Measurements from ENCODE around the gene CARNS1.

Gene CARNS1, protein sequence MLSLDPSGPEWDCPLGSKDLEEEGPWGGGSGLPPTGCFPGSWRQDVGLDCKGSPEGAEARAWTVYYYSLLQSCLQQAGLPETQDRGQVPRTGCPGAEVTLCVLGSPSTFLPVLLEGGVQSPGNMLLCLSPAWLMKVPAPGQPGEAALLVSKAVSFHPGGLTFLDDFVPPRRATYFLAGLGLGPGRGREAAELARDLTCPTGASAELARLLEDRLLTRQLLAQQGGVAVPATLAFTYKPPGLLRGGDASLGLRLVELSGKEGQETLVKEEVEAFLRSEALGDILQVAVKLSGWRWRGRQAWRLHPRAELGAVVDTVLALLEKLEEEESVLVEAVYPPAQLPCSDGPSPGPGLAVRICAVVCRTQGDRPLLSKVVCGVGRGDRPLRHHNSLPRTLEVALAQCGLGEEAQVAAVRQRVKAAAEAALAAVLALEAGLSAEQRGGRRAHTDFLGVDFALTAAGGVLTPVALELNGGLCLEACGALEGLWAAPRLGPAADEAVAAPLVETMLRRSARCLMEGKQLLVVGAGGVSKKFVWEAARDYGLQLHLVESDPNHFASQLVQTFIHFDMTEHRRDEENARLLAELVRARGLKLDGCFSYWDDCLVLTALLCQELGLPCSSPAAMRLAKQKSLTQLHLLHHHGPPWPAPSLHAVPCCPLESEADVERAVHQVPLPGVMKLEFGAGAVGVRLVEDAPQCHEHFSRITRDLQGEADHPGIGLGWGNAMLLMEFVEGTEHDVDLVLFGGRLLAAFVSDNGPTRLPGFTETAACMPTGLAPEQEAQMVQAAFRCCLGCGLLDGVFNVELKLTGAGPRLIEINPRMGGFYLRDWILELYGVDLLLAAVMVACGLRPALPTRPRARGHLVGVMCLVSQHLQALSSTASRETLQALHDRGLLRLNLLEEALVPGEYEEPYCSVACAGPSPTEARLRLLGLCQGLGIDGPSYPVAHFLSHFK

DNA sequence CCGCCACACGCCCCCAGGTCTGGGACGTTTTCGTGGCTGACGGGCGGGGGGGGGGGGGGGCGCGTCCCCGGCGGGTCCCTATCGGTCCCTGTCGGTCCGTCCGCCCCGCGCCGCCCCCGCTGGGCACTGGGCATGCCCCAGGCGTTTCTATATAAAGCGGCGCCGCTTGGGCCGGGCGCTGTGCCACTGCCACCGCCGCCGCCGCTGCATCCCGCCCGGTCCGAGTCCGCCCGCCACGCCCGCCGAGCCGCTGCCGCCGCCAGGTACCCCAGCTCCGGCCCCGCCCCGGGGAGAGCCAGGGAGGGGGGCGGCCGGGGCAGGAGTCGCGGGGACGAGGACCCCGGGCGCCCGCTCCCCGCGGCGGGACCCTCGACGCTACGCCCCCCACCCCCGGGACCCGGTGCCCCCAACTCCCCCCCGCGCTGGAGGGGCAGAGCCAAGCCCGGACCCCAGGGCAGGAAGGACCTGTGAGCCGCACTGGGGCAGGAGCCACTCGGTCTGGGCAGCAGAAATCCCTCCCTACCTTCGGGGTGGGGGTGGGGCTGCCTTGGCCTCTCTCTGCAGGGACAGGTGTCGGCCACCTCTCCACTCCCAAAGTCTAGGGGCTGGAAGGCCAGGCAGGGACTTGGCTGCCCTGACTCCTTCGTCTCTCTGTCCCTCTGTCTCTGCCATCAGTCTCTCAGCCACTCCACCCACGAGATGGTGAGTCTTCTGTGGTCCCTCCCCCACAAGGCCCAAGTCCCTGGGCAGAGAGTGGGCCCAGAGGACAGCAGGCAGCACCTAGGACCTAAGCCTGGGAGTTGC, at the start of gene CARNS1:
CARNS1 (plus strand) TSS at position 178 of the 804 bp plus-strand sequence; CDS start at position 700, 522 bp downstream.
- no peak for DNase-seq

DNA sequence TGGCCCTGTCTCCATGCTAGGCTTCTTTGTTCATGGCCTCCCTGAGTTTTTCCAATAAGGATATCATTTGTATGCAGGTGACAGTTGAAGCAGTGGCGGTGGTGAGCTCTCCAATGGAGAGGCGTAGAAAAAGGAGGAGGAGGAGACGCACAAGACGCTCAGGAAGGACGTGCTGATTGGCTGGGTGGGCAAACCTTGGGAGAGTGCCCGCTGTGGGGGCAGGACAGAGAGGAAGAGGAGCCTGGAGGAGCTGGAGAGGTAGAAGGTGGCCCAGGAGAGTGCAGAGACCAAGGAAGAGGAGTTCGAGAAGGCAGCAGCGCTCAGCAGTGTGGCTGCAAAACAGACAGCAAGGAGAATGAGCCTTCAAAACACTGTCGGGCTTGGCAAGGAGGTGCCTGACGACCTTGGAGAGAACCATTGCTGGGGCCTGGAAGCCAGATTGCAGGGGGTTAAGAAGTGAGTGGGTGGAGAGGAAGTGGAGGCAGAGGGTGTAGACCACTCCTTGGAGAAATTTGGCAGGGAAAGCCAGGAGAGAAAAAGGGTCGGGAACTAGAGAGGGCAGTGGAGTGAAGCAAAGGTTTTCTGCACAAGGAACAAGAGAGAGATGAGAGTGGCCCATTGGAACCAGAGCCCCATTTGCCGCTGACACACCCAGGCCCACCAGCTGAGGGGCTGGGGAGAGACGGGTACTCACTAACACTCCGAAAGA, 49.6 kb upstream of the CARNS1 start:
- no peak for DNase-seq

DNA sequence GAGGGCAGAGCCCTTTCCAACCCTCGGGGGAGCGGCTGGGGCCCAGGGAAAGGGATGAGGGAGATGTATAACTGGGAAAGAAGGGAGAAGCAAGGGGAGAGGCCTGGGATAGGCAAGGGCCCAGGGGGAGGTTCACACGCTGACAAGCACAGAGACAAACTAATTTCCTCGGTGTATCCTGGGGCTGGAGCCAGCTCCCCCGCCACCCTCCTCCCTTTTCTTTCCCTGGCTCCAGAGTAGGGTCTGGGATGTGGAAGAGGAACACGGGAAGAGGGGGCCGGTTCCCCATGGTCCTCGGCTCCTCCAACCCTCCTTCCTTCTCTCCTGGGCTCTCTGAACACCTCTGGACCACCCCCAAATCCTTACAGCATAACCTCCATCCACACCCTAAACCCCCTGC, 48.9 kb upstream of the CARNS1 start:
- no peak for DNase-seq

DNA sequence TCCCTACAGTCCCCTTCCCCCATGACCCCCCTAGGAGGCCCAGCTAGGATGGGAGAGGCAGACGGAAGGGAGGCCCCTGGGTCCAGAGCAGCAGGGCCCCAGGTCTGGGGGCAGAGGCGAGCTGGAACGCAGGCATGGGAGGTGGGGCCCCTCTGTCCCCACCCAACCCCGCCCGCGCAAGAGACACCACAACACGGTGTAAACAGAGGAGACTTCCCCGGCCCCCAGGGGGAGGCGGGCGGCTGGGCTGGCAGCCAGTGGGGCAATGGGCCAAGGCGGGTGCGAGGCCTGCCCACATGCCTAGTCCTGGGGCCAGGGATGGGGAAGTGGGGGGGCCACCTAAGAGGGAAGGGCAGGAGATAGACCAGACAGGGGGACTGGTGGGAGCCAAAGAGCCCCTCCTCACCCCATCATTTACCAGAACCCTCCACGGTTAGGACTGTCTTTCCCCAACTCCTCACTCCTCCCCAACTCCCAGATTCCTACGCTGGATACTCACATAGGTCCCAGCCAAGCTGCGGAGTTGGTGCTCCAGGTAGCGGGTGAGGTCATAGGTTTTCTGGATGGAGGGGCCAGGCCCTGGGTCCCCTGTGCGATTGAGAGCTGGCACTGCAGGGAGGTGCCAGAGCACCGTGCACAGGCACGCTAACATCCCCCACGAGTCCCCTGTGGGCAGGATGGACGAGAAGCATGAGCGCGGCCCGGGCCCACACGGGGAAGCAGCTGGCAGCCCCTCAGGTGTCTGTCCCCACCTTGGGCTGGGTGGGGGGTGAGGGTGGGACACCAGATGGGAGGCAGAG, 48.3 kb upstream of the CARNS1 start:
- DNase-seq: no peak

DNA sequence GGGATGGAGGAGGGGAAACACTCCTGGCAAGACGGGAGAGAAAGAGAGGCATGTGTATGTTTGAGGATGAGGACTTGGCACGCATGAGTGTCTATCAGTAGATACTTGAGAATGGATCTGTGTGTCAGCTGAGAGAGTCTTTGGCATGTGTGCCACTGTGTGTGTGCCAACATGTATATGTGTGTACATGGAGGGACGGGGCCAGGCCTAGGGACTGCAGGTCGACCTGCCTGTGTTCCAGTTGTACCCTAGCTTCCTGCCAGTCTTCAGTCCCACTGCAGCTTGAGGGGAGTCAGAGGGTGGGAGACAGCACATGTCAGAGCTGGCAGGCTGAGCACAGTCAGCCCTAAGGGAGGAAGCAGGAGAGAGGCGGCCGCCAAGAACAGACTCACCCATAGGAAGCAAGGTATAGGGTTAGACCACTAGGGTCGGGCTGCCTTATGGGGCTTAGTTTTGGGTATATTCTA, 47.7 kb upstream of the CARNS1 start:
- DNase-seq: no peak

DNA sequence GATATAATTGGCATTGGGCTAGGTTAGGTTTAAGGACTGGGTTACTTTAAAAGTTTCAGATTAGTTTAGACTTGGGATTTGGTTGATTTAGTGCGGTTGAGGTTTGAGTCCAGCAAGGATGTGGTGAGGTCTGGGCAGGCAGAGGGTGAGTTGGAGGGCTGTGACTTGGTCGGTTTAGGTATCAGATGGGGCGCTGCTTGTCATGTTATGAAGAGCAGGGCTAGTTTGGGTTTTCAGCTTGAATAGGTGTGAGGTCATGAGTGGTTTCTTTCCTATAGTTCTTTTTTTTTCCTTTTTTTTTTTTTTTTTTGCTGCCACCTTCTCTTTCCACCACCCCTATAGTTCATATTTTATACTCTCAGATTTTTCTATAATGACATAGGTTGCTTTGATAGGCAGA, 46.9 kb upstream of the CARNS1 start:
- no peak for DNase-seq

DNA sequence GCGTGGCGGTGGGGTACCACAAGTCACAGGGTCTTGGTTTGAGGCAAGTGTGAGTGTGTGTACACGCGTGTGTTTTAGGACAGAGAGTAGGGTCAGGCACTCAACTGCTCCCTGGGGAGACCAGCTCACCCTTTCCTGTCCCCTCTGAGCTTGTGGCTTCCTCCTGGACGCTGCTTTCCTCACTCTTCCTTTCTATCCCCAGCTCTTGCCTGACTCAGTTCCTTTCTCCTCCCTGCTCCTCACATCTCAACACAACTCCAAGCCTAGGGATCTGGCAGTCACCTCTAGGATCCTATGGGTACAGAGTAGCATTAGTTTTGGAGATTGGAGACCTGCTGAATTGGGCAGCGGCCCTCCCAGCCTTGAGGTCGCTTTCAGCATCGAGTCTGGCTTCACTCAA, 46.2 kb upstream of the CARNS1 start:
- no peak for DNase-seq

DNA sequence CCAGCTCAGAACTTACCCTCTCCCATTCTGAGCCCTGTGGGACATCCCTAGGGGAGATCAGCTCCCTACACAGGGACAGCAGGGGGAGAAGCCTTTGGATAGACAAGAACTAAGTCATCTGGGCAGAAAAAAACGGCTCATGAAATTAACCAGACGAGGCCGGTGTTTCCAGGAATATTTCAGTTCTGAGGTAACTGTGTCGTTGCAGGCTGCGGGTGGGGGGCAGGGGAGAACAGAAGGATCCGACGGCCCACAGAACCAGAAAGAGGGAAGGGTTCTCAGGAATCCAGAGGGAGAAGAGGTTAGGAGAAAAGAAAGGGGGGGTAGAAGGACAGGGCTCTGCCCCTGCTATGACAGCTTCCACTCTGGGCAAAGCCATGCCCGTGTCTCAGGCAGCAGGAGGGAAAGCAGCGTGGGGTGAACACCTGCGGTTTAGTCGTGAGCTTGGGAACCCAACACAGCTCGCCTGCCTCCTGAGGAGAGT, 45.6 kb upstream of the CARNS1 start:
- DNase-seq: no peak

DNA sequence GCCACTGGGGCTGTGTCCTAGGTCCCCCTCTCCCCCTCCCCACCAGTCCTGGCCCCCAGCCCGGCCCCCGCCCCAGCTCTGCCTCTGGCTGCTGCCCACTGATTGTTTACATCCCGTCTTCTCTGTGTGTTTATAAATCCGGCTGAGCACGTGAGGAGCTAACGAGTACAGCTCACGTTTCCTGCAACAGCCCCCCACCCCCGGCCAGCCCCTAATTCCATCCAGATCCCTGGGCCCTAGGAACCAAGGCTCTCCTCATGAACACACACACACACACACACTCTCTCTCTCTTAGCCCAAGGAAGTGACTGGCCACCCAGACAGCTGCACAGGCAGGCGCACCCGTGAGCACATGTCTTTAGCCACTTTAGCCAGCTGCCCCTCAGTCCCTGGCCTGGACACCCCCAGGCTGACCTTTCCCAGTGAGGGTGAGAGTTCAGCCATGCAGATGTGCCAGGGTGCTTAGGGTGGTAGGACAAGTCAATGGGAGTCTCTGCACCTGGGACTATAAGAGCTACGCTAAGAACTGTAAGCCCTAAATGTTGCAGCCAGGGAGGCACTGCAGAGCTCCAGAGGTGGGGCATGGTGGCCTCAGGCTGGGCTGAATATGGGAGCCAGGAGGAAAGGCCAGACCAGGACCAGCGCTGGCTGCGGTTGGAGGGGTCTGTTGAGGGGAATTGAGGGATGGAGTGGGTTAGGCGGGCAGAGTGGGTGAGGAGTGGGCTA, 45.0 kb upstream of the CARNS1 start:
- DNase-seq: no peak

DNA sequence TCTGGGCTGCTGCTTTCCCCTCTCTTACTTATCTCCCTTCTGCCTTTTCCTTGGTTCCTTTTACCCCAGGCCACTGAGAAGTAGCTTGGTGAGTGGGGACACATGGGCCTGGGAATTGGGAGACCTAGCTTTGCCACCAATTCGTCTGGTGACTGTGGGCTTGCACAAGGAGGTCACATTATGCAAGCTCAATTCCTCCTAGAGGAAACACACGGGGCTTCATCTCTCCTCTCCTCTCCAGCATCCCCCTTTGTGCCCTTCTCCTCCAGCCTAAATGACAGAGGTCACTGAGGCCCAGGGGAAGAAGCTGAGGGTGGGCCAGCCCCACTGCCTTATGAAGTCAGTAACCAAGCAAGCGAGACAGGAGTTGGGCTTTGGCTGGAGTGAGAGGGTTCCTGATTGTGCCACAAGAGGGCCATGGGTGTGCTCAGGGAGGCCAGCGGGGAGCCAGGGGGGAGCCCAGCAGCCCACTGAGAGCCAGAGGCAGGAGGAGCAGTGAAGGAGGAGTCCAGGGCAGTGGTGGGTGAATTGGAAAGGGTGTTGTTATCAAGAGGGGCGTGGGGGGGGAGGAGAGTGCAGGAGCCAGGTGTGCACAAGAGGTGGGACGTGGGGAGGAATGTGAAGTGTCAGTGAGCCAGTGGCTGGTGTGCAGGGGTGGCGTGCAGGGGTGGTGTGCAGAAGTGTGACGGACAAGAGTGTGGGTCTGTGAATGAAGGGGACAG, 44.1 kb upstream of the CARNS1 start:
- no peak for DNase-seq

DNA sequence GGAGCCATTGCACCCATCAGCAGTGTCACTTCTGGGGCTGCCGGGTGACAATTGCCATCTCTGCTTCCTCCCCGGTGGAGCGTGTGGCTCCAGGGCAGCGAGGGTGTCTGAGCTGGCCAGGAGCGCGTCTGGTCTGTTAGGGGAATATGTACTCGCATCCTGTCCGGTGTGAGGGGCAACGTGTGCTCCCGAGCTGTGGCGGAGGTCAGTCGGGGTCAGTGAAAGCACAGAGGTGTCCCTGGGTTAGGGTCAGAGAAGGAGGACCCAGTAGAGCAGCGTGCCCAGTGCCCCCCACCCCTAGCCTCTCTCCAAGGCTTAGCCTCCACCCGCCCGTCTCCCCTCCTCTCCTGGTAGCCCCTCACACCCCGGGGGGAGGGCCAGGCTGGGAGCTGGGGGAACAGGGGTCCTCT, 43.6 kb upstream of the CARNS1 start:
- no peak for DNase-seq

DNA sequence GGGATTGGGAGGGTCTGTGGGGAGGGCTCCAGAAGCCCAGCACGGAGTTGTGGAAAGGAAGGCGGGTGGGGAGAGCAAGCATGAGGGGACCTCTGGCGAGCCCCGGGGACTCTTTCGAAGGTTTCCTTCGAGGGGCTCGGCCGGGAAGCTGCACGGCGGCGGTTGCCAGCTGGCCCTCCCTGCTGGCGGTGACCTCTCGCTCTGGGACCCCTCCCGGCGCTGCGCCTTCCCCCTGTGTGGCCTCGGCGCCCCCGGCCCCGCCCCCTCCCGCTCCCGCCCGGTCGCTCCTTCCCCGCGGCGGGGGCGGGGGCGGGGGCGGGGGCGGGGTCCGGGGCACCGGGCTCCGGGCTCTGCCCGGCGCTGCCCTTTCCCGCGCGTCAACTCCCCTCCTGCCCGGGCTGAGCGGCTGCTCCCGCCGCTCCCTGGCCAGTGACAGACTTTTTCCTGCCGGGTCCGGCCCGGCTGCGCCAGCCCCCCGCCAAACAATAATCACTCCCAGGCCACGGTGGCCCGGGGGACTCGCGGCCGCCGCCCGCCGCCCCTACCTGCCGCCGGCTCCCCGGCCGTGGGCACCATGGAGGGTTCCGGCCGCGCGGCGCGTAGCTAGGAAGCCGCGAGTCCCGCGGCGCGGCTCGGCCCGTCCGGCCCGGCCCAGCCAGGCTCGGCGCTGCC, 43.0 kb upstream of the CARNS1 start:
- no peak for DNase-seq

DNA sequence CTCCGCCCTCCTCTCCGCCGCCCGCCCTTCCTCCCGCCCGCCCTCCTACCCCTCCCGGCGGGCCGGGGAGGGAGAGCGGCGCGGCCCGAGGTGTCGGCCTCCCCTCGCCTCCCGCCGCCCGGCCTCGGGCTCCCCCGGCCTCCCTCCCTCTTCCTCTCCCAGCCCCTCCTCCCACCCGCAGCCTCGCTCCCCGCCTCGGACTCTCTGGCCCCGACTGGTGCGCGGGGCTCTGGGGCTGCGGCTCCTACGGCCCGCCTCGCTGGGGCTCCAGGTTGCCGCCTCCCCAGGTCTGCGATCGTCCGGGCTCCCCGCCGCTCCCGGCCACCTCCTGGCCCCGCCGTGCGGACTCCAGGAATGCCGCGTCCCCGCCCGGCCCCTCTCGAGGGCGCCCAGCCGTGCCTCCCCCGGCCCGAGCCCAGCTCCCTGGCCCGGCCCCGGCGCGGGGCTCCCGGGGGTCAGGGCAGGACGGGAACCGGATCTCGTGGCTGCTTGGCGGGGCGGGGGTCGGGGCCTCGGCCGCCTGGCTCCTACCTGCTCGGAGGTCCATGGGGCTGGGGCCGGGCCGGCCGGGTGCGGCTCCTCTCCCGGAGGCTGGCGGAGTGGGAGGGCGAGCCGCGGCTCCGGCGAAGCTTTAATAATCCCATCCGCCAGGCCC, 42.4 kb upstream of the CARNS1 start, which contains the start of gene CLCF1:
CLCF1 (minus strand) TSS at position 606 of the 655 bp plus-strand sequence; CDS start at position 547, 59 bp downstream.
- no peak for DNase-seq

DNA sequence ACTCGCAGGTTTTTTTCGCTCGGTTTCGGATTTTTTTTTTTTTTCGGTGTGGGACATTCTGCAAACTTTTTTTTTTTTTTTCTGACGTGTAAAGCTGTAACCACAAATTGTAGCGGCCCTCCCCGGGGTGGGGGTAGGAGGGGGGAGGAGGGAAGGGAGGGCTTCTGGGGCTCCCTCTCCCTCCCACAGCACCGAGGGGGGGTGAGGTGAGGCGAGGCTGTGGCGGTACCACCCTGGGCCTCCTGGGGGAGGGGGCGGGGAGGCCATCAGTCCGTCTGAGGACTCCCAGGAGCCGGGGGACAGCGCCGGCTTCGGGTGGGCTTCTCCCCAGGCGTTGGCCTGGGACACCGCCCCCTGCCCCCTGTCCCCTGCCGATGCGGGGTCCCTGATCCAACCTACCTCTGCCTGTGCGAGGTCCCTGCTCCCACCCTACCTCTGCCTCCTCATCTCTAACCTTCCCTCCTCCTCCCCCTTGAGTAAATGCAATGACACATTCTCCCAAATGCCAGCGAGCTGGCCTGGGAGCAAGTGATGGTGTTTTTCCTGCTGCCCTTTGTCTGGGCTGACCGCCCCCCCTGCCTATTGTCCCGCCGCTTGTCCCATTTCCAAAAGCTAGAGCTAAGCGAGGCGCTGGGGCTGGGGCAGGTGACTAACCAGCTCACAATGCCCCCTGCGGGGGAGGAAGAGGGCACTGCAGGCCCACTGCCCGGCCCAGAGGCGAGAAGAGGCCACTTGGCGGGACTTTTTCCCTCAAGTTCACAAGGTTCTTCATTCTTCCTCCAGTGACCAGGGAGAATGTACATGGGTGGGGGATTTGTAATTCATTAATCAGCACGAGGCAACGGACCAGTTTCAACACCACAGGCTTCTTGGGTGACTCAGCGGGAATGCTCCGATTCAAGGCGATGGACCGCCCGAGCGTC, 41.6 kb upstream of the CARNS1 start:
- no peak for DNase-seq

DNA sequence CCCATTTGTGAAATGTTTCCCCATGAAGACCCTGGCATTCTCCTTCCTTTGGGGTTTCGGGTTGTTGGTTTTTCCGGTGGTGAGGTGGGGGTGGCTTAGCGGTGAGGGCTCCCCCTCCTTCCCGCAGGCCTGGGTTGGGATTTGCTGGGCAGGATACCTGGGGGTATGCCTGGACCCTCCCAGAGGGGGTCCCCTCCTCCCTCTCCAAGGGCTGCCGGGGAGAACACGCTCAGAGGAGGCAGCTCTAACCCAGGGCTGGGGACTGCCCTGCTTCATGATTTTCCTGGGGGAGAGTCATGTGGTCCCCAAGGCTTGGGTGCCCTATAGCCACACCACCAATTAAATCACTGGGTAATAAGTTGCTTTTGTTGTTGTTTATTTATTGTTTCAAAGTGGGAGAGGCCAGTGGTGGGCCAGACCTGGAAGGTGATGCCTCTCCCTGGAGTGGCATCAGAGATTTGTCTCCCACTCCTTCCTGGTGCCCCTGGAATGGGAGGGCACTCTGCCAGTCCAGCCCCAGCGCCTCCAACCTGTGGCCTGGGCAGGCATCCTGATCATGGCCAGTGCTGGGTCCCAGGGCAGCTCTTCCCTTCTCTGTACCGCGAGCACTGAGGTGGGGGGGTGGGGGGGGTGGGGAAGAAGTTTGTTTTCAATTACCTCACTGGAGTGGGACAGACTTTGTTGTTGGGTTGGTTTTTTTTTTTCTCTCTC, 40.8 kb upstream of the CARNS1 start:
- DNase-seq: no peak

DNA sequence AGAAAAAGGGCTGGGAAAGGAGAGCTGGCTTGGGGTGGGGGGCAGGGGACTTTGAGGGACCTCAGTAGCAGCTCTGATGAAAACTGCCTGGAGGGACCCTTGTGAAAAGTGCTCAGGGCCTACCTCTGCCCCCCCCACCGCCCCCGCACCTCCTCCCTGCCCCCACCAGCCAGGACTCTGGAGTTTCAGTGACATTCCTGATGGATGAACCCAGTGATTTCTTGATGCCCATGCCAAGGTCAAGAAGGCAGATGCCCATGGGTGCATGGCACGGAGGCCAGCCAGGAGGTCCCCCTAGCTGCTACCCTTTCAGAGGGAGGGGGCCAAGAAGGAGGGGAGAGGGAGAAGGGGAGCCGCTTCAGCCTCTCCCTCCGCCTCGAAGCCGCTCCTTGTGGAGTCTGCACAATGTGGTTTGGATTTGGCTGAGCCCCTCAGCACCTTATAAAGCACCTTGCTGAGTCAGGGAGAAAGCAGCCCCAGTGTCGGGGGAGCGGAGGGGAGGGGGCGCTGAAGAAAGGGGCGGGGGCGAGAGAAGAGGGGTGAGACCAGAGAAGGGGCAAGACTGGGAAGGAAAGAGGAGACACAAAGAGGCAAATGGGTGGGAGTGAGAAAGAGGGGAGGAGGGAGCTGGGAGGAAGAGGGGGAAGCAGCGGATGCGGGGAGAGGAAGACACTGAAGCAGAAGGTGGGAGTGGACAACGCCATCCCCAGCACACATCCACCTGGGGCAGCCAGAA, 40.0 kb upstream of the CARNS1 start:
- DNase-seq: no peak
